IPS-18a (cell line): ENCODE measurements around the gene PPP2R3B.

Experiments used
- H3K27ac ChIP-seq: one replicate; pipeline ENCODE4 v1.5.1; 2013; ENCODE audit warnings: low read length
- H3K27me3 ChIP-seq: one replicate; pipeline ENCODE4 v1.6.1; 2013; ENCODE audit warnings: mild to moderate bottlenecking, low read length; ENCODE audit not compliant: control insufficient read depth, insufficient read depth
- H3K36me3 ChIP-seq: one replicate; pipeline ENCODE4 v1.6.1; 2013; ENCODE audit warnings: low read depth, low read length; ENCODE audit not compliant: control insufficient read depth
- H3K4me1 ChIP-seq: one replicate; pipeline ENCODE4 v1.6.1; 2013; ENCODE audit warnings: low read depth, low read length; ENCODE audit not compliant: control insufficient read depth
- H3K4me3 ChIP-seq: one replicate; pipeline ENCODE4 v1.5.1; 2013; ENCODE audit warnings: low read length
- H3K9ac ChIP-seq: one replicate; pipeline ENCODE4 v1.6.1; 2013; ENCODE audit warnings: mild to moderate bottlenecking, low read length, moderate library complexity
- H3K9me3 ChIP-seq: one replicate; pipeline ENCODE4 v1.6.1; 2013; ENCODE audit warnings: low read depth, low read length; ENCODE audit not compliant: control insufficient read depth

Gene PPP2R3B

DNA sequence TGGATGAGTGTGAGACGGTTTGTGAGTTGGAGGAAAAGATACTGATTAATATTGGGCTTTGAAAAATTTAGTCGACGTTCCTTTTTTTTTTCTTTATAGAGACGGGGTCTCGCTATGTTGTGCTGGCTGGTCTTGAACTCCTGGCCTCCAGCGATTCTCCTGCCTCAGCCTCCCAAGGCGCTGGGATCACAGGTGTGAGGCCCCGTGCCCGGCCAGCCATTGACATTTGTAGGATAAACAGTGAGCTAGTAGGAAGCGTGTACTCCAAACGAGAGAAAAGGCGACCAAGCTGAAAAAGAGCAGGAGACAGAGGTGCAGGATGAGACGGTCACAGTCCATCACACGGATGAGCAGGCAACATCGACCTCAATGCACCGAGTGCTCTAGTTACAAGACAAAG lies 19.4 kb downstream of the PPP2R3B start:
- Histone ChIP-seq H3K9me3 (no peaks in the 10 kb centered on the region), H3K4me1 (no peaks in the 10 kb centered on the region), H3K4me3 (no peak overlapping the region), H3K27me3 (peaks cover 7% of the 10 kb centered on the region), H3K36me3 (no peaks in the 10 kb centered on the region), H3K27ac (no peak overlapping the region), H3K9ac (no peak overlapping the region)

DNA sequence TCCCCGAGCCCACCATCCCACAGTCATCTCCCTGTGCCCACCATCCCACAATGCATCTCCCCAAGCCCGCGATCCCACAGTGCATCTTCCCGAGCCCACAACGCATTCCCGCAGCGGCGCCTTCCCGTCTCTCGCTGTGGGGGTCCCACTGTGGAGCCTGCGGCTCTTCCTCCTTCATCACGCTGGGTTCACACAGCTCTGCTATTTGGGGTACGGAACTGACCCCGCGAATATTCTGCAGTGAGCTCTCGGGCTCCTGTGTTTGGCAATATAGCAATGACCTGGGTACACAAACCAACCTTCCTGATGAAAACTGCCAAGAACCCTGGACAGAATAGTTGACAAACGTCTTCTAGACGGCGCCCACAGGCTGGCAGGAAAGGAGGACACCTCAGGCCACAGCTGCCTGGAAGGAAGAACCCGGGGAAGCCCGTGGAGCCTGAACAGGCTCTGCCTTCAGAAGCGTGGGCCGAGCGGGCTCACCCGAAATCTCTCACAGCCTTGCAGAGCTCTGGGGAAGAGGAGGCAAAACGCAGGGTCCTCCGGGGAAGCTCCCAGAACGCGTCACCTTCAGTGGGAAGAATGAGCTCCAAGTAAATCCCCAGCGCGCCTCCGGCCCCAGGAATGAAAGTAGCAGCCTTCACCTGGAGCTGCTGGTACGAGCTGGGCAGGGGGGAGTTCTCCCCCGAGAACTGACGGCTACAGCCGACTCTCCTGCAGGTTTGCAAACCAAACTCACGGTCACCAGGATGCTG lies 22.9 kb downstream of the PPP2R3B start:
- Histone ChIP-seq H3K9me3 (no peaks in the 10 kb centered on the region), H3K36me3 (peaks cover 13% of the 10 kb centered on the region), H3K4me1 (no peaks in the 10 kb centered on the region), H3K27ac (no peak overlapping the region), H3K27me3 (no peaks in the 10 kb centered on the region), H3K4me3 (no peak overlapping the region), H3K9ac (no peak overlapping the region)

DNA sequence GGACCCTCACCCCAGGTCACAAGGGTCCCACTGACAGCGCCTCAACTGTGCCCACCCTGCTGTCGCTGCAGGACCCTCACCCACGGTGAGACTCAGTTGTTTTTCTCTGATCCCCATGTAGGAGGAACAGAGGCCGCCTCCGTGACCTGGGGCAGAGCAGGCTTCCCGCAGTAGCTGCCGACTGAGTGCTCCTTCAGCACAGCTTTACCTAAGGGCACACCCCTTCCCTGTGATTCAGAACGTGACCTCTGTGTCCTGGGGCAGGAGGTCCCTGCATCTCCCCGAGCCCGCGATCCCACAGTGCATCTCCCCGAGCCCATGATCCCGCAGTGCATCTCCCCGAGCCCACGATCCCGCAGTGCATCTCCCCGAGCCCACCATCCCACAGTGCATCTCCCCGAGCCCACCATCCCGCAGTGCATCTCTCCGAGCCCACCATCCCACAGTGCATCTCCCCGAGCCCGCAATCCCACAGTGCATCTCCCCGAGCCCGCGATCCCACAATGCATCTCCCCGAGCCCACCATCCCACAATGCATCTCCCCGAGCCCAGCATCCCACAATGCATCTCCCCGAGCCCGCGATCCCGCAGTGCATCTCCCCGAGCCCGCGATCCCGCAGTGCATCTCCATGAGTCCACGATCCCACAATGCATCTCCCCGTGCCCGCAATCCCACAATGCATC lies 23.6 kb downstream of the PPP2R3B start:
- H3K9ac ChIP-seq: no peak overlapping the region
- H3K9me3 ChIP-seq: no peaks in the 10 kb centered on the region
- H3K27ac ChIP-seq: no peak overlapping the region
- H3K27me3 ChIP-seq: no peaks in the 10 kb centered on the region
- no peak overlapping the region for H3K4me3 ChIP-seq
- H3K4me1 ChIP-seq: no peaks in the 10 kb centered on the region
- peaks cover 13% of the 10 kb centered on the region for H3K36me3 ChIP-seq

DNA sequence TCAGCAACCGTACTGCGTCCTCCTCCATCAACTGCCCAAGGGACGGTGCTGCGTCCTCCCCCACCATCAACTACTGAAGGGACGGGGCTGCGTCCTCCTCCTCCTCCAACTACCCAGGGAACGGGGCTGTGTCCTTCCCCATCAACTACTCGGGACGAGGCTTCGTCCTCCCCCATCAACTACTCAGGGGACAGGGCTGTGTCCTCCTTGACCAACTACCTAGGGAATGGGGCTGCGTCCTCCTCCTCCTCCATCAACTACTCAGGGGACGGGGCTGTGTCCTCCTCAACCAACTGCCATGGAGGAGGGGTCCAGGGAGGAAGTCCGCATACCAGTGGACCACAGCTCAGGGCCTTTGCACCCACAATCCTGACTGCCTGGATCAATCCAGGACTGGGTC lies 24.4 kb downstream of the PPP2R3B start:
- Histone ChIP-seq H3K4me3 (no peak overlapping the region), H3K27me3 (no peaks in the 10 kb centered on the region), H3K36me3 (peaks cover 13% of the 10 kb centered on the region), H3K4me1 (no peaks in the 10 kb centered on the region), H3K27ac (no peak overlapping the region), H3K9ac (no peak overlapping the region), H3K9me3 (no peaks in the 10 kb centered on the region)

DNA sequence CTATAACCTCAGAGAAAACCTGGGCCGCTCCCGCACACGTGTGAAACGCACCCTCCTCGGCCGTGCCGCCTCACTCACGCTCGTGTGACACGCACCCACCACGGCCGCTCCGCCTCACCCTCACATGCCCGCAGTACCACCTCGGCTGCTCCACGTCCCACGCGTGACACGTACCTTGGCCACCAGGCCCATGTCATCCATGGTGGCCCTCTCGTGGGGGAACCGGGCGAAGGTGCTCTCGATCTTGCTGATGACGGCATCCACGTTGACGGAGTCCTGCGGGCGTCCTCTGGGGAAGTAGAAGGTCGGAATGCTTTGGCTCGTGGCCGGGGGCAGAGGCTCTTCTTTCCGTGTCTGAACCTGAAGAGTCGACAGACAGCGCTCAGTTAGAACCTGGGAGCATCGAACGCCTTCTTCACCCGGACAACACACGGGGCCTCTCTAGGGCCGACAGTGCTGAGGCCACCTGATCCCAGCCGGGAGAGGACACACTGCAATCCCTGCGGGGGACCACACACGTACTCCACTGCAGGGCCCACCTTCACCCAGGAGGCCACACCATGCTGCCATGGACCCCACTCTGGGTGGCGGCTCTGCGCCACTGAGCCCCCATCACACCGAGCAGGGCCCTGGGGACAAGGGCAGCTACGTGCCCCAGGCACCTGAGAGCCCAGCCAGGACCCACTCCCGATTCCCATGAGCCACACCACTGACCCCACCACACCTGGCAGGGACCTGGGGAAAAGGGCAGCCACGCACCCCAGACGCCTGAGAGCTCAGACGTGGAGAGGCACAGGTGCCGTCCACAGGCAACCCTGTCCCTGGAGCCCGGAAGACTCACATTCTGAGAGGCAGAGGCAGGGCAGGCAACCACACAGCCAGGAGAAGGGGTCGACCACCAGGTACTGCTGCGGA lies 25.2 kb downstream of the PPP2R3B start:
- H3K36me3 ChIP-seq: peaks cover 13% of the 10 kb centered on the region
- H3K9me3 ChIP-seq: no peaks in the 10 kb centered on the region
- no peaks in the 10 kb centered on the region for H3K4me1 ChIP-seq
- no peak overlapping the region for H3K27ac ChIP-seq
- H3K27me3 ChIP-seq: no peaks in the 10 kb centered on the region
- no peak overlapping the region for H3K4me3 ChIP-seq
- H3K9ac ChIP-seq: no peak overlapping the region

DNA sequence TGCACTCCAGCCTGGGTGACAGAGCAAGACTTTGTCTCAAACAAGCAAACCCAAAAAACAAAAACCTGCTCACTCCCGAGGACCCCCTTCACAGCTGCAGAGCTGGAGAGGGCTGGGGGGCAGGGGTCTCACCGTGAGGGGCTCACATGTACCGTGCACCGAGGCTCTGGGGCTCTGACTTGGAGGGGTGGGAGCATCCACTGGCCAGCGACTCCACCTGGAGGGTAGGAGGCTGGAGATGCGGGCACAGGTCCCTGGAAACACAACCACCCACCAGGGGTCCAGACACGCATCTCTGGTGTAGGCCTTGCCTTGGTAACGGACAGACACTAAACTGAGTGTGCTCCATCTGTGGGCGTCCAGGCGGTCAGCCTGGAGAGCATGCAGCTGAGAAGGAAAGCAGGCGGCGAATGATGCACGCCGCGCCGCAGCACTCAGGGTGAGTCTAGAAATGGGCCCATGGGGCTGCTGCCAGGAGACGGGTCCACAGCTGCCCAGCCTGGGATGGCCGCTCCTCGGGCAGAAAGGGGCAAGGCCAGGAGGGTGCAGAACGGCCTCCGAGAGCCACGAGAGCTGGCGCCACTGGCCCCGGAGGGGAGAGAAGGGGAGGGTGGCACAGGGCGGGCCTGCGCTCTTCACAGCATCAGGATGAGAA lies 26.1 kb downstream of the PPP2R3B start:
- no peak overlapping the region for H3K9ac ChIP-seq
- no peak overlapping the region for H3K27ac ChIP-seq
- H3K36me3 ChIP-seq: peaks cover 13% of the 10 kb centered on the region
- no peaks in the 10 kb centered on the region for H3K4me1 ChIP-seq
- no peaks in the 10 kb centered on the region for H3K27me3 ChIP-seq
- H3K9me3 ChIP-seq: no peaks in the 10 kb centered on the region
- H3K4me3 ChIP-seq: no peak overlapping the region

DNA sequence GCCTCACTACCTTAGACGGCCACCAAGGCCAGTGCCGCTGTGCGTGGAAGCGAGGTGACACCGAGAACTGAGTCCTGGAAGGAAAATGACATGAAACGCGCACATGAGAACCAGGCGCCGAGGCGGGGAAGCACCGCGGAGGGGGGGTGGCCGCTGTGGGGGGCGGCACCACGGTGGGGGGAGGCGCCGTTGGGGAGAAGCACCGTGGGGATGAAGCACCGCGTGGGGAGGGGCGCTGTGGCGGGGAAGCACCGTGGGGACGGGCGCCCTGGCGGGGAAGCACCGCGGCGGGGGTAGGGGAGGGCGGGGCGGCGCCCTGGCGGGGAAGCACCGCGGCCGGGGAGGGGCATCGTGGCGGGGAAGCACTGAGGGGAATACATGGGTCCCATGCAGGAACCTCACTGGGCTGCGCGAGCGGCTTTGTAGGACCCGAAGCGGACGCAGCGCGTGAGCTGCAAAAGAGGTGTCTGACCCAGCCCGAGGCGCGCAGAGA lies 28.0 kb downstream of the PPP2R3B start:
- H3K4me1 ChIP-seq: no peaks in the 10 kb centered on the region
- peaks cover 13% of the 10 kb centered on the region for H3K36me3 ChIP-seq
- H3K27me3 ChIP-seq: no peaks in the 10 kb centered on the region
- no peak overlapping the region for H3K9ac ChIP-seq
- no peak overlapping the region for H3K27ac ChIP-seq
- H3K4me3 ChIP-seq: no peak overlapping the region
- H3K9me3 ChIP-seq: no peaks in the 10 kb centered on the region

DNA sequence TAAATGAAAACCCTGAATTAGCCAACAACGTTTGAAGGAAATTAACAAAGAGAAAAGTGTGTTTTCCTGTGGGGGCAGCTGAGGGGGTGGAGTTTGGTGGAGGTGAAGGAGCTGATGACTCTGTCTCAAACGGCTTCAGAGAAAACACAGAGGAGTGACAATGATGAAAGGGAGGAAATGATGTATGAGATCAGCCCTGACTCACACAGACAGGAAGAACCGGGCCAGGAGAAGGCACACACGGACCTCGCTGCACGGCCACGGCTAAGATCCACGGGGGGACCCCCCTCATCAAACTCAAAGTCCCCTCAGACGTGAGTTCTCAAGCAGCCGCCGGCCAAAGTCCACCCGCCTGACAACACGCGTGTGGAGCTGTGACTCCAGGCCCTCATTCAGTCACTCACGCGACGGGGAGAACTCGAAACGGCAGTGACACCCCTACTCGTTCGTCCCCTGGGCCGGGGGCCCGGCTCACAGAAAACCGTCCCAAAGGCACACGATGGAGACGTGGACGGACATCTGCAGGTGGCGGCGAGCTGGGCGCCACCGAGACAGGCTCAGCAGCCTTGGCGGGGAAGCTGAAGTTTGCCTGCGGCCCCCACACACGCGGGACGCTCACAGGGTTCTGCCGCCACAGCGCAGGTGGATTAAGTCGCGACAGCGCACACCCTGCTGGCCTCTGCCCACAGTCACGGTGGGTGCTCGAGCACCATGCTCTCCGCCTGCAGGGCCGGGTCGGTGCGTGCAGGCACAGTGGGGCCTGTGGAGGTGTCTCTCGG lies 28.8 kb downstream of the PPP2R3B start:
- H3K4me1 ChIP-seq: no peaks in the 10 kb centered on the region
- no peak overlapping the region for H3K27ac ChIP-seq
- H3K4me3 ChIP-seq: no peak overlapping the region
- H3K27me3 ChIP-seq: no peaks in the 10 kb centered on the region
- H3K9ac ChIP-seq: no peak overlapping the region
- no peaks in the 10 kb centered on the region for H3K9me3 ChIP-seq
- H3K36me3 ChIP-seq: peaks cover 13% of the 10 kb centered on the region

DNA sequence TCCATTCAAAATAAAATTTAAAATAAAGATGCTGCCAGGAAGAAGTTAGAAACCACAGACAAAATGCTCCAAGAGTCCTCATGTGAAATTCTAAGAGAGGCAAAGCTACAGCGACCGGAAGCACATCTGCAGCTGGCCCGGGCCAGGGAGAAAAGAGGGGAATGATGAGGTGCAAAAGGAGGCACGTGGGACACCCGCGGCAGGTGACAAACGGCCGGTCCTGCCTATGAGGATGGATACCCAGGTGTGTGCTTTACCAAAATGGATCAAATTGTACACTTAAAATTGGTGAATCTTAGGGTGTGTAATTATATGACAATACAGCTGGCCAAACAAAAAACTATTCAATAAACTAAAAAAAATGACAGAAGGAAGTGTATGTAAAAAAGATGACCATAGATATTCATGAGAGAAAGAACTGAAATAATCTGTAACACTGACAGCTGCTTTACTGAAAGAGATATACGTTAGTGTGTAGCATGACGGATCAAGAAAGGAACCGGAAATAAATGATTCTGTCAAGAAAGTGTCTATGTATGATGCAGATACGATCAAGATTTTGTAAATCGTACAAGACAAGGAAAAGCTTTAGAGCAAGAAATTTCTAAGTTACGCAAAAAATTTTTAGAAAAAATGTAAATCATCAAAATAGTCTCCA lies 29.5 kb downstream of the PPP2R3B start:
- H3K4me1 ChIP-seq: no peaks in the 10 kb centered on the region
- H3K36me3 ChIP-seq: peaks cover 18% of the 10 kb centered on the region

DNA sequence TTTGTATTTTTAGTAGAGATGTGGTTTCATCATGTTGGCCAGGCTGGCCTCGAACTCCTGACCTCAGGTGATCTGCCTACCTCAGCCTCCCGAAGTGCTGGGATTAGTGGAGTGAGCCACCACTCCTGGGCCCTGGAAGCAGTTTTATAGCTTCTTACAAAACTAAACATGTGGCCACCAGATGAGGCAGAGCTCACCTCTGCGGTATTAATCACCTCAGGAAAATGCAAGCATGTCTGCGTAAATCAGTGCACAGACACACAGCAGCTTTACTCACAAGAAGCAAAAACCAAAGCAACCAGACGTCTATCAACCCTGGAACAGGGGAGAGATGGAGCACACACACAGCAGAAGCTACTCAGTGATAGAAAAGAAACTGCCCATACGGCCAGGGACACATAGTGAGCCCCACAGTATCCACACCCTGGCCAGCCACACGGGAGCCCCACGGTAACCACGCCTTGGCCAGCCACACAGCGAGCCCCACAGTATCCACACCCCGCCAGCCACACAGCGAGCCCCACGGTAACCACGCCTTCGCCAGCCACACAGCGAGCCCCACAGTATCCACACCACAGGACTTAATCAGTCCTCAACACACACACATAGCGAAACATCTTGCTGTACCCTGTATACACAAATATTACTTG lies 30.2 kb downstream of the PPP2R3B start:
- no peaks in the 10 kb centered on the region for H3K9me3 ChIP-seq
- no peak overlapping the region for H3K4me3 ChIP-seq
- no peaks in the 10 kb centered on the region for H3K27me3 ChIP-seq
- H3K4me1 ChIP-seq: no peaks in the 10 kb centered on the region
- H3K9ac ChIP-seq: no peak overlapping the region
- peaks cover 18% of the 10 kb centered on the region for H3K36me3 ChIP-seq
- H3K27ac ChIP-seq: no peak overlapping the region

More for the DNA sequence above, 29.5 kb downstream of the PPP2R3B start:
- no peaks in the 10 kb centered on the region for H3K27me3 ChIP-seq
- H3K4me3 ChIP-seq: no peak overlapping the region
- H3K9ac ChIP-seq: no peak overlapping the region
- H3K27ac ChIP-seq: no peak overlapping the region
- no peaks in the 10 kb centered on the region for H3K9me3 ChIP-seq
